ENCODE measurements around the gene NUP58.

Gene NUP58
- total RNA-seq = 107 to 313 reads per million in 2 experiments

DNA sequence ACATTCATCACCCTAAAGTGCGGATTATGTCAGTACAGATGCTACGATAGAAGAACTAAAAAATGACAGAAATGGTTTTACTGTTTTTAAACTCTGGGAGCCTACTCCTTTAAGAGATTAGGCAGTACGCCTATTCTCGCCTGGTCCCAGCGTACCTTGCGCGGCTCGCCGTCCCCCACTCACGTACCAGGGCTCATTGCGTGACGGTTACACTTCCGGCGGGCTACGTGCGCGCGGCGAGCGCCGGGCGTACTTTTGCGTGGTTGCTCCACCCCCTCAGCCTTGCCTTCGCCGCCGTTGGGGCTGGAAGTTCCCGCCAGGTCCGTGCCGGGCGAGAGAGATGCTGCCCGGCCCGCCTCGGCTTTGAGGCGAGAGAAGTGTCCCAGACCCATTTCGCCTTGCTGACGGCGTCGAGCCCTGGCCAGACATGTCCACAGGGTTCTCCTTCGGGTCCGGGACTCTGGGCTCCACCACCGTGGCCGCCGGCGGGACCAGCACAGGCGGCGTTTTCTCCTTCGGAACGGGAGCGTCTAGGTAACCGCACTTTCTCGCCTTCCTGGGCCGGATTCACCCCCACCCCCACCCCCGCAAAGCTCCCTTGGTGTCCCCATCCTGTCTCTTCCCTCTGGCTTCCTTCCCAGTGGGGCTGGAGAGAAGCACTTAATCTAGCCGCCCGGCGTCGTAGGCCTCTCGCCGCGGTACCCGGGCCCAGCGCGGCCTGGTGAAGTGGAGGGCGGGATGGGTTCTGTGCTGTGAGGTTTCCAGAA is at the start of gene NUP58:
TSS of gene NUP58 (plus strand) at position 279 of the 767 bp plus-strand sequence. CDS start at position 428, 149 bp downstream.
- DNase-seq (ENCODE audit: low read depth) = peak; percentile 90

GRCh38 chr13:25252225-25252624 is 49.2 kb upstream of the NUP58 start:
- no peak for DNase-seq (ENCODE audit: low read depth)

DNA sequence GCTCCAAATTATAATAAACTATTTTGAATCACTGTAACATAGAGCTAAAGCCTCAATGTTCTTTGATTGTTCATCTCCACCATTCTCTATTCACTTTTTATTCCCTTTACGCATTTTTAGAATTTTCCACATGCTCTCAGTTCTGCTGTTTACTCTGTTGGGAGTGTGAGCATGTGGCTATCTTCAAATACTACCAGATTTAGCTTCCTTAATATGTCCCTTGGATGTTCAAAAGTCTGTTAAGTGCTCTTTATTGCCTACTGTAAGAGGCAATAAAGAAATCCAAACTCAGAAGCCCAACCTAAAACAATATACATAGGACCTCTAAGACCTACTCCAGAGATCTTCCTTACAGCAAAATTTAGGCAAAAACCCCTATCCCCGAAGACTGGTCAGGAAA is 48.7 kb upstream of the NUP58 start:
- no peak for DNase-seq (ENCODE audit: low read depth)

DNA sequence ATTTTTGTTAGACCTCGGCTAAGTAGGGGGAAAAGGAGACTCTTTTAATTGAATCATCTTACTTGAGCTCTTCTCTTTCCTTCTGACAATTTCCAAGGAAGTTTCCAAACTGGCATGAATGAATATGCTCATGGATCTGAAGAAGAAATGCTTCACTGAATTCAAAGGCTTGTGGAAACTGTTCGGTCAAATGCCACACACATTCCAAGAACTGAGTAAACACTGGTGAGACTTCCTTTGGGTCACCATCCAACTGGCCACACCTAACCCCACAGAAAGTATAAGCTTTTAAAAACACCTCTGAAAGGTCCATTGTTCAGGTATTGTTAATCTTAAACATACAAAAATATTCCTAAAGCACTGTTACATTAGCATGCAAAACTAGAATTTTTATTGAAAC is 47.7 kb upstream of the NUP58 start:
- DNase-seq (ENCODE audit: low read depth) = no peak

DNA sequence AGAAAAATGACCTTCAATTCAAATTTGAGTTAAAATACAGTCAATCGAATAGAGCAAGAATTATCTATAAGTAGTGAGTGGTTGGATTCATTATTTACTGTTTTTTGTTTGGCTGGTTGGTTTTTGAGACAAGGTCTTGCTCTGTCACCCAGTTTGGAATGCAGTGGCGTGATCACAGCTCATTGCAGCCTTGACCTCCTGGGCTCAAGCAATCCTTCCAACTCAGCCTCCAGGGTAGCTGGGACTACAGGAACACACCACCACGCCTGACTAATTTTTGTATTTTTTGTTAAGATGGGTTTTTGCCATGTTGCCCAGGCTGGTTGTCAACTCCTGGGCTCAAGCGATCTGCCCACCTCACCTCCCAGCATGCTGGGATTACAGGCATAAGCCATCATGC is 39.2 kb upstream of the NUP58 start:
- DNase-seq (ENCODE audit: low read depth) = no peak

- DNase-seq (ENCODE audit: low read depth) = no peak
These were observed 34.7 kb upstream of the NUP58 start for GRCh38 chr13:25266706-25267105.

GRCh38 chr13:25267715-25268114 is 33.7 kb upstream of the NUP58 start:
- DNase-seq (ENCODE audit: low read depth) = no peak

DNA sequence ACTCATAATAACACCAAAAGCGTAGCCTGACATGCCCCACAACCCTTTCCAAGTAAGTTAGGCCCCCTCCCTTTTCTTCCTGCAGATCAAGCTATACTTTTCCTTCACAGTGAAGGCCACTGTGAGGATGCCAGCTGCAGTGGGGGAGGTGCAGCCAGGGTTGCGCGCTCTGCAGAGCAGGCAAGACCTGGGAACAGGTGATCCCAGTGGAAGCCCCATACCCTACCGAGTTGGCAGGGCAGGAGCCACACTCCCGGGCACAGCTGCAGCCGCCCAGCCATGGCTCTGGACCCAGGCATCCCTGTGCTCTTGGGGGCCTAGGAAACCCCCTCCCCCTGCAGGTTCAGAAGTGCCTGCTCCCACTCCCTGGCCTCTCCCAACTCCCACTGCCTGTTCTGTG is 32.9 kb upstream of the NUP58 start:
- no peak for DNase-seq (ENCODE audit: low read depth)

DNA sequence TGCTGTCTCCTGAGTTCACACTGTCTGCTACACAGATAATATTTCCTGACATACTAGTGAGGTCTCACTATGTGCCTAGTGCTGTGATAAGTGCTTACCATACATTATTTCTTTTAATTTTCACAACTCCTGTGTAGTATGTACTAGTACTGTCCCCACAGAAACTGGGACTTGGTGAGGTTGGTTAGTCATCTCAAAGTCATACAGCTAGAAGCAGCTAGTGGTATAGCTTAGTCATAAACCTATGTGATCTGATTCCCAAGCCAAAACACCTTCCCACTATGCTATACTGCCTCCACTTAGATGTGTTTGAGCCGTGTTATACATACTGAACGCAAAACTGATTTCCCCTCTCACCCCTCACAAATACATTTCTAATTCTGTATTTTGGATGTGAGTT is 24.7 kb upstream of the NUP58 start:
- DNase-seq (ENCODE audit: low read depth) = no peak

DNA sequence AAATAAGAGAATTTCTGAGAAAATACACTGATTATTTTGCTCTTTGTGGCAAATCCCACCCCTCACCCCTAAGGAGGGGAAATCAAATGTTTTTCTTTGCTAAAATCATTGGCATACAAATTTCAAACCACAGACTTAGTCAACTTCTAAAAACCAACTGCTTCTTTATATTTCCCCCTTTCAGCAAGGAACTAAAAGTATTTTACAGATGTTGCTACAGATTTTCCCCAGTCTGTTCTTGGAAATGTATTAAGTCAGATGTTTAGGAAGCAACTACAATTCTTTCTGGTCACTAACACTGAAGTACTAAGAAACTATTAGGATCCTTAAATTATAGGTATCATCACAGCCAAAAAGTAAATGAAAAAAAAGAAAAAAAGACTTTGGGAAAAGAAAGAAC is 21.0 kb upstream of the NUP58 start:
- no peak for DNase-seq (ENCODE audit: low read depth)

DNA sequence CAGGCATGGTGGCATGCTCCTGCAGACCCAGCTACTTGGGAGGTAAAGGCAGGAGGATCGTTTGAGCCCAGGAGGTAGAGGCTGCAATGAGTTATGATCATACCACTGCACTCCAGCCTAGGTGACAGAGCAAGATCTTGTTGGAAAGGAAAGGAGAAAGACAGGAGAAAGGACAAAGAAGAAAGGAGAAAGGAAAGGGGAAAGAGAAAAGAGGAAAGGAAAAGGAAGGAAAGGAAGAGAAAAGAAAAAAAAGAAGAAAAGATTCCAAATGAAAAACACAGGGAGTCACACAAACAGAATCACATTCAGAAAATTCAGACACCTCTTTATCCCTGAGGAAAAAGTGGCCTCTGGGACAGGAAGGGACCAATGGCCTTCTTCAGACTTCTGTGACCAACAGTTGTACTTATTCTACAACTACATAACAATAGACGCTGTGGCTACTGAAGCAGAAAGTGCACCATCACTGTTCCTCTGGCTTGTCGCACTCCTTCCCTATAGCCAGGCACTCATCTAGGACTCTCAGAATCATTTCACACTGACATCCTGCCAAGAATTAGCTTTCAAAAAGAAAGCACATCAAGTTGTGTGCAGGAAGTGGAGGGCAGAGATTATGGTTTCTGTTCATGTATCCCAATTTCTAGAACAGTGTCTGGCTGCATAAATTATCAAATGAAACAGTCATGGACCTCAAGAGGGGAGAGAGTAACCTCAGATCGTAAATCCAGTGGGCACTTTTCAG is 20.1 kb upstream of the NUP58 start:
- DNase-seq (ENCODE audit: low read depth) = no peak

DNA sequence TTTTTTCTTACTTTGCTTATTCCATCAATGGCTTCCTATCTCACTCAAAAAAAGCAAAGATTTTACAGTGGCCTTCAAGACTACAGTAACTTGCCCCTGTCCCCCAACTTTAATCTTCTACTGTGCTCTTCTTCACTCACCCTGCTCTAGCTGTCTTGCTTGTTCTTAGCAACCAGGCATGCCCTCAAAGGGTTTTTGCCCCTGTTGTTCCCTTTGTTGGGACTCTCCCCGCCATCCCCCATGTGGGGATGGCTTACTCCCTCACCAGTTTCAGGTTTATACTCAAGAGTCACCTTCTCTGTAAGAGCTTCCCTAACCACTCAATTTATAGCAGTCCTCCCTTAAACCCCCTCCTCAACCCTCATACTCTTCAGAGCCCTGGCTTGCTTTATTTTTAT is 19.5 kb upstream of the NUP58 start:
- no peak for DNase-seq (ENCODE audit: low read depth)

DNA sequence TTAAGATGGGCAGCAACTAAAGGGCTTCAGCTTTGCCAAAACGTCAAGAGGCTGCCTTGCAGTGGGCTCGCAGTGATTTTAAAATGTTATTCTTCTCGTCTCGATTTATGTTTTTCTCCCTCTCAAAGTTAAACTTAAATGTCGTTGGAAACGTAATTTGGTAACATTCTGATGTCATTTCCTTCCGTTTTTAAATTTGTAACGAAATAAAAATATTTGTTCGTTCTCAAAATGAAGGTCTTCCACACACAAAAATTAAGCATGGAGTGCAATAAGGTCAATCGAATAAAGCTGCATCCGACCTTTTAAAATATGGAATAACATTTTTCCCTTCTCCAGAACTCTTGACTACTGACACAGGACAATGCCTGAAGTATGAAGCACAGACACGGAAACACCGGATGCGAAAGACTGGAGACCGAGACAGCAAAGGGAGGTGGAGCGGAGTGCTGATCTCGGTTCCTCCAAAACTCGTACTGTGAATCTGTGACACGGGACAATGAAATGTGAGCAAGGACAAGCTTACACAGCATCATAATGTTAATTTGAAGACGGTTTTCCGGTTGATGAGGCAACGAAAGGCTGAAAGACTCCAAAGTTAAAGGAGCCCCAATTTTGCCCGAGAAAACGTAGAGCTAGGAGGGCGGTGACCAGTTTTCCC is 15.0 kb upstream of the NUP58 start:
- DNase-seq (ENCODE audit: low read depth) = peak; percentile 27

DNA sequence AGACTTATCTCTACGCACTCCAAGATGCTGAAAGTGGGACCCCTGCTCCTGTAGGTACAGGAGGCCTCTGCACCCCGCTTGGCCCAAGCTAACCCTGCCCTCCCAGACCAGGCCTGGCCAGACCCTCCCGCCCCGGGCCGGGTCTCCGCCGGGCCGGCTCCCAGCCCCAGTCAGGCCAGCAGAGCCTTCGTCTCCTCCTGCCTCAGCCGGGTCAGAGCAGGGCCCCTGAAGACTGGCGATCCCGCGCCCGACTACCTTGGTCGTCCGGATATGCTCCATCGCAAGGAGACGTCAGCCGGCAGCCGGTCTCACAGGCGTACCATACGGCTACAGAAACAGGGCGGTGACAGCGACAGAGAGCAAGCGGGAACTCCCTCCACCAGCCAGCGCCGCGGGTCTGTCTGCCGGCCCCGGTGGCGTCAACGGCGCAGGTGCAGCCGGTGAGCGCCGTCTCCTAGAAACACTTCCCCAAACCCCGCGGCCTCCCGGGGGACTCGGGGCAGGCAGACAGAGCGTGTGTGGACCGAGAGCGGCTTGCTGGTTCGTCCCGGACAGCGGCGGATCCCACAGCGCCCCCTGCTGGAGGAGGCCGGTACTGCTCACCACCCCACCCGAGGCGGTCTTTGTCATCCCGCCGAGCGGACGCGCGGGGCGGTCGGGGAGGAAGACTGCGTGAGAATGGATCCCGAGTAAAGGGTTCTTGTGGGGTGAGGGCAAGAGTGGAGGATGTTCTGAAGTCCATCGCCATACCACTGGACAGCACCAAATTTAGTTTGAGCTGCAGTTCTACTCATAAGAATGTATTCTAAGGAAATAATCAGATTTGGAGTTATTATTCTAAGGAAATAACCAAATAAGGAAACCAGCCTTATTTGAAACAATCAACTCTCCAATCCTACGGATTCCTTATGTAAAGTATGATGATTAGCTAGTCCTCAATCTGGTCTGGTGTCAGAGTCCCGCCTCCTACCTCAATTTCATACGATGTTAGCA is 14.2 kb upstream of the NUP58 start, which contains the start of gene MTMR6:
TSS of gene MTMR6 (minus strand) at position 520 of the 993 bp plus-strand sequence. CDS start at position 279, 241 bp downstream.
- DNase-seq (ENCODE audit: low read depth) = peak; percentile 87

- no peak for DNase-seq (ENCODE audit: low read depth)
These were observed 12.5 kb upstream of the NUP58 start for GRCh38 chr13:25288966-25289365.

GRCh38 chr13:25291691-25292090 is 9.7 kb upstream of the NUP58 start:
- DNase-seq (ENCODE audit: low read depth) = no peak

GRCh38 chr13:25292301-25292700 is 9.1 kb upstream of the NUP58 start:
- DNase-seq (ENCODE audit: low read depth) = peak; percentile 10

- DNase-seq (ENCODE audit: low read depth) = no peak
These were observed 6.2 kb upstream of the NUP58 start for GRCh38 chr13:25295228-25295627.

- no peak for DNase-seq (ENCODE audit: low read depth)
These were observed 5.7 kb upstream of the NUP58 start for GRCh38 chr13:25295701-25296100.

DNA sequence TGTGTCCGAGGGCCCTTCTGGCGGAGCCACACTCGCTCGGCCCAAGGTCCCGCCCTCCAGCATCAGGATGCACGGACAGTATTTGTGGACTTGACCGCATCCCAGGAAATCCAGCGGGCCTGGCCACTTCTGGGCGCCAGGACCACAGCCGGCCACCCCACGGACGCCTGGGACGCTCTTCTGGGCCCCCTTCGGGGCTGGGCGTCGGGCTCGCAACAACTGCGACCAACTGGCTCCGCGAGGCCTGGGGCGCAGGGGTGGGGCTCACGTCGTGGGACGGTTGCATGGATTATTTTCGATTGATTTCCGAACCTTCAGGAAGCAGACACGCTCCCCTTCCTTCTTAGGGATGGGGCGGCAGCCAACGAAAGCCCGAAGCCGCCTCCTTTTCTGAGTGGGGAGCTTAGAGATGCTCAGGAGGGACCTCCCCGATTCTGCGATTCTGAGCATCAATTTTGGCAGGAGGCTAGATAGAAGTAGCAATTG is 521 bp upstream of the NUP58 start:
- no peak for DNase-seq (ENCODE audit: low read depth)

- DNase-seq (ENCODE audit: low read depth) = no peak
These were observed 696 bp downstream of the NUP58 start for GRCh38 chr13:25302121-25302520.
